GM12878 (cell line): ENCODE results near the gene XPNPEP2. TPM values are rescaled to one million over a fixed set of nuclear protein-coding genes. Genes with fewer than 3 reads are reported as not detected.

Experiments
- ATAC-seq: fragments of 200-7000 bp; cut with Tn5 transposase; 3 replicates; pipeline ENCODE4 v1.9.1; 2020; ENCODE audit warnings: mild to moderate bottlenecking, moderate library complexity
- BruUV-seq: library from RNA; stranded (reverse); fragments of 400-500 nt; replicated peaks from 2 replicates; lab custom pipeline; 2021; lab: Mats Ljungman, UMichigan
- CTCF ChIA-PET: fragments of 300-600 bp; sonication (Branson Sonifier 250); formaldehyde crosslinking; extraction: SDS; loops from one replicate; lab custom pipeline; 2021; ENCODE audit warnings: inconsistent platforms; lab: Yijun Ruan, JAX
- POLR2A ChIA-PET: fragments of 350-600 bp; formaldehyde crosslinking; extraction: SDS; loops from one replicate; lab custom pipeline; 2021; ENCODE audit warnings: inconsistent platforms; lab: Charles Lee
- RAD21 ChIA-PET: fragments of 300-600 bp; sonication (Branson Sonifier 250); formaldehyde crosslinking; loops from one replicate; lab custom pipeline; 2023; ENCODE audit warnings: antibody characterized with exemption; ENCODE audit not compliant: unreplicated experiment; lab: Charles Lee
- SMC1A ChIA-PET: fragments of 300-600 bp; sonication (Branson Sonifier 250); formaldehyde crosslinking; loops from one replicate; lab custom pipeline; 2023; ENCODE audit not compliant: unreplicated experiment, uncharacterized antibody; lab: Charles Lee
- DNase-seq: peaks from one replicate; pipeline ENCODE4 v3.0.0-alpha.2; 2011; ENCODE audit warnings: low read depth, low spot score
- FAIRE-seq: peaks from 3 replicates; lab custom pipeline; 2011; peaks lifted over from hg19 to GRCh38; lab: Jason Lieb, UNC
- H2AFZ ChIP-seq: 2 replicates; pipeline ENCODE4 v1.6.0; 2011; ENCODE audit warnings: low read depth, low read length, control low read depth; ENCODE audit not compliant: control insufficient read depth
- H3K27ac ChIP-seq: 2 replicates; pipeline ENCODE4 v1.5.1; 2011; ENCODE audit warnings: control low read depth; ENCODE audit not compliant: control insufficient read depth, insufficient read depth
- H3K27me3 ChIP-seq, 2 experiments: replicated peaks in 1 of 2; 2 replicates each; pipeline versions ENCODE4 v1.6.0 to v1.6.1; 2011; ENCODE audit warnings: low read length in 1 of 2; ENCODE audit not compliant: control insufficient read depth in 2 of 2, insufficient read depth in 2 of 2
- H3K36me3 ChIP-seq, 2 experiments: 2 replicates each; pipeline ENCODE4 v1.5.1; 2011; ENCODE audit warnings: low read length in 1 of 2; ENCODE audit not compliant: control insufficient read depth in 2 of 2, insufficient read depth in 2 of 2
- H3K4me1 ChIP-seq: 2 replicates; pipeline ENCODE4 v1.6.1; 2011; ENCODE audit warnings: mild to moderate bottlenecking, low read length, moderate library complexity, mixed read lengths; ENCODE audit not compliant: control insufficient read depth, insufficient read depth
- H3K4me2 ChIP-seq: 2 replicates; pipeline ENCODE4 v1.6.0; 2011; ENCODE audit warnings: control low read depth; ENCODE audit not compliant: control insufficient read depth, insufficient read depth
- H3K4me3 ChIP-seq: fragments of 200-600 bp; sonication (generic); 2 replicates; pipeline ENCODE4 v1.5.1; 2016
- H3K79me2 ChIP-seq: 2 replicates; pipeline ENCODE4 v1.6.0; 2011; ENCODE audit warnings: low read length; ENCODE audit not compliant: control insufficient read depth, insufficient read depth
- H3K9ac ChIP-seq: 2 replicates; pipeline ENCODE4 v1.8.0; 2011; ENCODE audit warnings: low read length, control low read depth, mixed read lengths; ENCODE audit not compliant: control insufficient read depth, insufficient read depth
- H3K9me3 ChIP-seq: replicated peaks from 3 replicates; pipeline ENCODE4 v1.5.1; 2011; ENCODE audit warnings: mild to moderate bottlenecking, low read length; ENCODE audit not compliant: control insufficient read depth, insufficient read depth
- H4K20me1 ChIP-seq: 2 replicates; pipeline ENCODE4 v1.6.0; 2011; ENCODE audit not compliant: control insufficient read depth, insufficient read depth
- ASH2L ChIP-seq: fragments of 300-600, 200-600 bp; sonication (generic); IDR thresholded peaks from 2 replicates; pipeline ENCODE4 v1.6.1; 2017; ENCODE audit warnings: low read depth, mild to moderate bottlenecking, borderline replicate concordance
- BCL3 ChIP-seq: IDR thresholded peaks from 2 replicates; pipeline ENCODE4 v1.6.1; 2011; ENCODE audit warnings: borderline replicate concordance, low read depth, mild to moderate bottlenecking, moderate library complexity, low read length; ENCODE audit not compliant: insufficient read depth, poor library complexity, severe bottlenecking
- CBX5 ChIP-seq: sonication (generic); IDR thresholded peaks from 2 replicates; pipeline ENCODE4 v1.6.1; 2016; ENCODE audit warnings: low read depth, moderate library complexity, mild to moderate bottlenecking, inconsistent platforms
- CREB1 ChIP-seq: IDR thresholded peaks from 2 replicates; pipeline ENCODE4 v1.6.1; 2012; ENCODE audit warnings: low read depth, mild to moderate bottlenecking, inconsistent platforms
- CREM ChIP-seq: IDR thresholded peaks from 2 replicates; pipeline ENCODE4 v1.6.1; 2014; ENCODE audit warnings: antibody characterized with exemption, low read depth
- E2F4 ChIP-seq: IDR thresholded peaks from 2 replicates; pipeline ENCODE4 v1.6.1; 2012; ENCODE audit warnings: low read depth, low read length, improper control_type of control experiment
- MTA3 ChIP-seq: IDR thresholded peaks from 2 replicates; pipeline ENCODE4 v1.6.1; 2012; ENCODE audit warnings: low read length, inconsistent platforms, borderline replicate concordance
- MXI1 ChIP-seq: fragments of 150-350 bp; IDR thresholded peaks from 2 replicates; pipeline ENCODE4 v1.6.1; 2011; ENCODE audit warnings: low read depth, mild to moderate bottlenecking, inconsistent platforms, low read length, improper control_type of control experiment
- NBN ChIP-seq: fragments of 450-650 bp; IDR thresholded peaks from 2 replicates; pipeline ENCODE4 v1.6.1; 2016
- PML ChIP-seq: IDR thresholded peaks from 2 replicates; pipeline ENCODE4 v1.6.1; 2012; ENCODE audit warnings: low read length, inconsistent platforms
- POLR2AphosphoS5 ChIP-seq: IDR thresholded peaks from 2 replicates; pipeline ENCODE4 v1.6.1; 2011; ENCODE audit warnings: mild to moderate bottlenecking, low read length, inconsistent platforms
- ZSCAN29 ChIP-seq: fragments of 450-650 bp; IDR thresholded peaks from 2 replicates; pipeline ENCODE4 v1.6.1; 2017; ENCODE audit warnings: mild to moderate bottlenecking, moderate library complexity
- WGBS: methylation state at CpG from one replicate; pipeline ENCODE4 v1.1.6; 2016; ENCODE audit warnings: low lambda C conversion rate; ENCODE audit not compliant: insufficient replicate concordance, insufficient coverage; ENCODE audit errors: missing lambda C conversion rate; 5-methylcytosine and 5-hydroxymethylcytosine counted together
- in situ Hi-C: fragments of 300-500 bp; cut with MboI; formaldehyde crosslinking; loops from 9 replicates; pipeline ENCODE4 v1.14.3; 2018; ENCODE audit warnings: mixed read lengths
- intact Hi-C: fragments of 100-400 bp; cut with micrococcal nuclease; formaldehyde crosslinking; loops from one replicate; pipeline ENCODE4 v1.14.2; 2022; ENCODE audit not compliant: unreplicated experiment
- polyA plus RNA-seq, 11 experiments: library from polyadenylated mRNA; depleted of rRNA in 4 of 11; unstranded in 6 of 11; stranded (reverse) in 5 of 11; fragments of >200 nt; fragmentation: Nextera tagmentation in 4 of 11; fragmentation: Illumina TruSeq in 1 of 11; extraction: Ambion mirVana in 4 of 11; extraction: Trizol in 1 of 11; gene quantifications; 1 replicate in 1 of 11; 2 replicates in 10 of 11; pipeline versions ENCODE4 v1.2.1 to v1.2.3, GENCODE V29; 2011 to 2016; ENCODE audit warnings: inconsistent platforms in 2 of 11, missing spikeins in 2 of 11, low read depth in 1 of 11
- total RNA-seq, 4 experiments: library from RNA; depleted of rRNA in 3 of 4; stranded (reverse); fragments of >200 nt in 3 of 4; fragmentation: Illumina TruSeq in 1 of 4; extraction: Trizol in 1 of 4; gene quantifications; 2 replicates each; pipeline versions ENCODE4 v1.2.1 to v1.2.3, GENCODE V29; 2013 to 2021

Gene XPNPEP2
- total and polyA plus RNA-seq, 10 of the 15 experiments (the other 5 are each of a cell fraction or from before 2014, with no cell fraction given), result 0.04 to 0.37 (median 0.15) TPM

- SMC1A ChIA-PET, result interaction anchor here (1.0 kb wide), 1 partner anchor 28 kb away, joined by 3 read pairs; no protein-coding TSS in a partner anchor
- H3K4me1 ChIP-seq, result no peaks in the 10 kb centered on the region
- CTCF ChIA-PET, result no interaction called here
- no peak for ATAC-seq
- no peaks in the 10 kb centered on the region for H3K9me3 ChIP-seq
- no peaks in the 10 kb centered on the region for H4K20me1 ChIP-seq
- H2AFZ ChIP-seq, result no peak overlapping the region
- H3K4me3 ChIP-seq, result no peak overlapping the region
- 0 out of 4 replicates have a peak, but pooled peaks cover 0 to under 1% of the 10 kb centered on the region in 2 experiments for H3K27me3 ChIP-seq
- TF ChIP-seq NBN (no peak), CREM (no peak), ASH2L (no peak), MXI1 (no peak), POLR2AphosphoS5 (no peak)
- RAD21 ChIA-PET, result no interaction called here
- H3K36me3 ChIP-seq, result no peaks in the 10 kb centered on the region
- in situ Hi-C loops, result no loop called here
- WGBS, result 34% methylated on average over 5 of the region's 5 CpGs
- H3K4me2 ChIP-seq, result no peak overlapping the region
- no peak for FAIRE-seq
- no peak overlapping the region for H3K27ac ChIP-seq
- POLR2A ChIA-PET, result no interaction called here
- no peak for DNase-seq
- no peaks in the 10 kb centered on the region for H3K79me2 ChIP-seq
- intact Hi-C loops, result no loop called here
- H3K9ac ChIP-seq, result no peak overlapping the region
- no TSS peak for BruUV-seq
Observed at GRCh38 chrX:129689796-129690195, 49.0 kb upstream of the XPNPEP2 start.

- H3K27me3 ChIP-seq, result 0 out of 4 replicates have a peak, but pooled peaks cover 0 to 3% of the 10 kb centered on the region in 2 experiments
- BruUV-seq, result no TSS peak
- H3K4me1 ChIP-seq, result no peaks in the 10 kb centered on the region
- ChIA-PET CTCF (interaction anchor here (0.7 kb wide), 1 partner anchor 27 kb away, joined by 3 read pairs; no protein-coding TSS in a partner anchor), RAD21 (no interaction called here), SMC1A (interaction anchor here (1.0 kb wide), 1 partner anchor 28 kb away, joined by 3 read pairs; no protein-coding TSS in a partner anchor), POLR2A (no interaction called here)
- H3K27ac ChIP-seq, result no peak overlapping the region
- no peaks in the 10 kb centered on the region; the same call in 2 of the 3 replicates for H3K9me3 ChIP-seq
- intact Hi-C loops, result no loop called here
- H3K4me3 ChIP-seq, result no peak overlapping the region
- no peaks in the 10 kb centered on the region for H3K79me2 ChIP-seq
- no peaks in the 10 kb centered on the region for H3K36me3 ChIP-seq
- in situ Hi-C loops, result no loop called here
- 46% methylated on average over 10 of the region's 10 CpGs for WGBS
- H3K4me2 ChIP-seq, result no peak overlapping the region
- H2AFZ ChIP-seq, result no peak overlapping the region
- H4K20me1 ChIP-seq, result no peaks in the 10 kb centered on the region
- ATAC-seq, result no peak
- no peak overlapping the region for H3K9ac ChIP-seq
- DNase-seq, result no peak
- FAIRE-seq, result no peak
- TF ChIP-seq CREB1 (no peak), MTA3 (no peak), PML (no peak), BCL3 (no peak), CBX5 (no peak), ZSCAN29 (no peak), E2F4 (no peak)
Observed at GRCh38 chrX:129690435-129690834, 48.3 kb upstream of the XPNPEP2 start.
